Endothelial cell of umbilical vein (primary cell): ENCODE data around the gene UBFD1. TPM values are rescaled to one million over a fixed set of nuclear protein-coding genes. Genes with fewer than 3 reads are reported as not detected.
"Not testable (repeated sequence)": the region's sequence is repeated elsewhere in the genome, so short reads cannot be mapped to it uniquely, and the experiment has no call there.

Source experiments
- BruUV-seq: library from RNA; stranded (reverse); fragments of 400-500 nt; replicated peaks from 2 replicates; lab custom pipeline; 2021; lab: Mats Ljungman, UMichigan
- CTCF ChIA-PET: fragments of 300-600, 350-600 bp; sonication (Branson Sonifier 250); formaldehyde crosslinking; loops from one replicate; lab custom pipeline; 2021; ENCODE audit warnings: antibody characterized with exemption, inconsistent platforms; lab: Charles Lee
- POLR2A ChIA-PET: fragments of 300-600, 350-600 bp; sonication (Branson Sonifier 250); formaldehyde crosslinking; loops from one replicate; lab custom pipeline; 2021; ENCODE audit warnings: antibody characterized with exemption, inconsistent platforms; lab: Charles Lee
- DNase-seq: peaks from one replicate; pipeline ENCODE4 v3.0.0-alpha.2; 2011; ENCODE audit warnings: low read depth, low spot score
- FAIRE-seq: peaks from 2 replicates; lab custom pipeline; 2011; peaks lifted over from hg19 to GRCh38; lab: Jason Lieb, UNC
- H2AFZ ChIP-seq: 2 replicates; pipeline ENCODE4 v1.6.0; 2012; ENCODE audit warnings: low read depth, low read length, control low read depth, inconsistent platforms
- H3K27ac ChIP-seq: 2 replicates; pipeline ENCODE4 v1.5.1; 2011; ENCODE audit warnings: low read depth, mild to moderate bottlenecking, control low read depth, low read length, moderate library complexity; ENCODE audit not compliant: insufficient read depth
- H3K27me3 ChIP-seq, 2 experiments: 2 replicates each; pipeline versions ENCODE4 v1.6.0 to v1.6.1; 2011; ENCODE audit warnings: low read length in 2 of 2, mixed read lengths in 1 of 2; ENCODE audit not compliant: control insufficient read depth in 2 of 2, insufficient read depth in 2 of 2
- H3K36me3 ChIP-seq, 2 experiments: 2 replicates in 1 of 2; 3 replicates in 1 of 2; pipeline ENCODE4 v1.5.1; 2011; ENCODE audit warnings: low read length in 2 of 2, mild to moderate bottlenecking in 1 of 2, moderate library complexity in 1 of 2; ENCODE audit not compliant: control insufficient read depth in 2 of 2, insufficient read depth in 2 of 2; ENCODE audit errors: extremely low read depth in 1 of 2
- H3K4me1 ChIP-seq: 3 replicates; pipeline ENCODE4 v1.5.1; 2011; ENCODE audit warnings: mild to moderate bottlenecking, low read length; ENCODE audit not compliant: control insufficient read depth, insufficient read depth; ENCODE audit errors: extremely low read depth
- H3K4me2 ChIP-seq: 2 replicates; pipeline ENCODE4 v1.6.1; 2011; ENCODE audit warnings: low read length, control low read depth, mixed read lengths; ENCODE audit not compliant: insufficient read depth
- H3K4me3 ChIP-seq, 3 experiments: fragments of 200-600 bp in 1 of 3; sonication (generic), shearing (Covaris generic) in 1 of 3; replicated peaks in 1 of 3; 2 replicates each; pipeline ENCODE4 v1.5.1; 2011 to 2016; ENCODE audit warnings: control low read depth in 3 of 3, low read length in 3 of 3, mild to moderate bottlenecking in 2 of 3, inconsistent platforms in 1 of 3, low read depth in 1 of 3, moderate library complexity in 1 of 3; ENCODE audit not compliant: insufficient read depth in 1 of 3
- H3K79me2 ChIP-seq: 2 replicates; pipeline ENCODE4 v1.6.0; 2012; ENCODE audit warnings: low read length, inconsistent platforms; ENCODE audit not compliant: control insufficient read depth, insufficient read depth
- H3K9ac ChIP-seq: replicated peaks from 2 replicates; pipeline ENCODE3; 2011; ENCODE audit warnings: low read length, control low read depth; ENCODE audit not compliant: insufficient read depth; ENCODE audit errors: extremely low read depth
- H3K9me1 ChIP-seq: replicated peaks from 3 replicates; pipeline ENCODE4 v1.6.0; 2011; ENCODE audit warnings: mild to moderate bottlenecking, low read length; ENCODE audit not compliant: control insufficient read depth, insufficient read depth; ENCODE audit errors: extremely low read depth
- H3K9me3 ChIP-seq: replicated peaks from 2 replicates; pipeline ENCODE4 v1.5.1; 2012; ENCODE audit warnings: low read length, inconsistent platforms; ENCODE audit not compliant: control insufficient read depth, insufficient read depth
- H4K20me1 ChIP-seq: replicated peaks from 2 replicates; pipeline ENCODE3; 2011; ENCODE audit warnings: mild to moderate bottlenecking, low read length; ENCODE audit not compliant: control insufficient read depth, insufficient read depth; ENCODE audit errors: extremely low read depth
- CTCF ChIP-seq, 2 donors: IDR thresholded peaks; 1 replicate in 1 of 2; 2 replicates in 1 of 2; pipeline ENCODE4 v1.5.1; 2011; ENCODE audit warnings: low read length in 2 of 2, mild to moderate bottlenecking in 2 of 2, moderate library complexity in 2 of 2, control low read depth in 1 of 2, inconsistent platforms in 1 of 2, low read depth in 1 of 2; ENCODE audit not compliant: insufficient read depth in 1 of 2; ENCODE audit errors: extremely low read depth in 1 of 2
- EZH2 ChIP-seq: IDR thresholded peaks from 2 replicates; pipeline ENCODE4 v1.6.1; 2012; ENCODE audit warnings: borderline replicate concordance, low read depth, mild to moderate bottlenecking, moderate library complexity, low read length, inconsistent platforms; ENCODE audit not compliant: severe bottlenecking
- FOS ChIP-seq: IDR thresholded peaks from 2 replicates; pipeline ENCODE4 v1.6.1; 2011; ENCODE audit warnings: mild to moderate bottlenecking, low read length, moderate library complexity, borderline replicate concordance; ENCODE audit not compliant: insufficient read depth
- GATA2 ChIP-seq: IDR thresholded peaks from 2 replicates; pipeline ENCODE4 v1.7.0; 2011; ENCODE audit warnings: low read depth, mild to moderate bottlenecking, moderate library complexity, mixed read lengths, low read length; ENCODE audit not compliant: insufficient read length, insufficient read depth
- JUN ChIP-seq: IDR thresholded peaks from 2 replicates; pipeline ENCODE4 v1.6.1; 2011; ENCODE audit warnings: borderline replicate concordance, low read depth; ENCODE audit not compliant: insufficient read length, insufficient read depth
- MAX ChIP-seq: IDR thresholded peaks from 2 replicates; pipeline ENCODE4 v1.6.1; 2011; ENCODE audit not compliant: insufficient read depth, insufficient read length
- MYC ChIP-seq: IDR thresholded peaks from one replicate; pipeline ENCODE4 v1.6.1; 2011; ENCODE audit warnings: mild to moderate bottlenecking, low read depth, low read length
- POLR2A ChIP-seq: IDR thresholded peaks from 2 replicates; pipeline ENCODE4 v1.6.1; 2012; ENCODE audit warnings: low read depth, mild to moderate bottlenecking, control low read depth, low read length
- POLR2AphosphoS5 ChIP-seq: IDR thresholded peaks from 2 replicates; pipeline ENCODE4 v1.6.1; 2012; ENCODE audit warnings: low read depth, mild to moderate bottlenecking, control low read depth, low read length, moderate library complexity; ENCODE audit not compliant: insufficient read depth
- dilution Hi-C: fragments of 300-500 bp; cut with MboI; formaldehyde crosslinking; loops from one replicate; pipeline ENCODE4 v1.15.0; 2019; ENCODE audit warnings: low sequenced_read_pairs; ENCODE audit not compliant: extremely low pct_ligation_motif_present
- intact Hi-C: fragments of 100-400 bp; cut with micrococcal nuclease; formaldehyde crosslinking; loops from one replicate; pipeline ENCODE4 v1.10.0; 2022
- polyA plus RNA-seq, 4 experiments: library from polyadenylated mRNA; depleted of rRNA in 3 of 4; stranded (reverse) in 3 of 4; unstranded in 1 of 4; fragments of >200 nt; gene quantifications; 2 replicates each; pipeline versions ENCODE4 v1.2.1 to v1.2.3, GENCODE V29; 2011 to 2012; ENCODE audit warnings: missing spikeins in 1 of 4
- total RNA-seq: library from RNA; stranded (reverse); gene quantifications from 2 replicates; pipeline ENCODE4 v1.2.3, GENCODE V29; 2021

UBFD1 gene
- total and polyA plus RNA-seq, 2 donors (not counting 3 experiments of a cell fraction or from before 2014, with no cell fraction given): 50.0 to 69.9 TPM

GRCh38 chr16:23581764-23582163, 24.2 kb downstream of the UBFD1 start:
- intact Hi-C loops: no loop called here
- Histone ChIP-seq H3K4me1 (peaks cover 2% of the 10 kb centered on the region), H4K20me1 (no peaks in the 10 kb centered on the region), H3K27ac (no peak overlapping the region), H3K9me1 (no peaks in the 10 kb centered on the region), H3K79me2 (peaks cover 2% of the 10 kb centered on the region), H3K27me3 (no peaks in the 10 kb centered on the region), H2AFZ (no peak overlapping the region), H3K9ac (no peak overlapping the region), H3K4me3 (no peak overlapping the region), H3K36me3 (peaks cover 10 to 20% of the 10 kb centered on the region in 2 experiments), H3K4me2 (no peak overlapping the region), H3K9me3 (no peaks in the 10 kb centered on the region)
- no TSS peak for BruUV-seq
- dilution Hi-C loops: no loop called here
- DNase-seq (no peak), FAIRE-seq (no peak)
- POLR2A ChIA-PET: no interaction called here
- CTCF ChIA-PET: no interaction called here
- TF ChIP-seq JUN: no peak
- no peak for TF ChIP-seq EZH2
- no peak for TF ChIP-seq MAX
- TF ChIP-seq POLR2A: no peak
- TF ChIP-seq GATA2: no peak
- TF ChIP-seq MYC: no peak
- TF ChIP-seq CTCF (IDR thresholded peaks at IDR 0.05; ENCODE audit: extremely low read depth in 1 of 2, insufficient read depth in 1 of 2, low read depth in 1 of 2, low read length in 2 of 2): no peak
- TF ChIP-seq POLR2AphosphoS5: no peak
- no peak for TF ChIP-seq FOS

- FAIRE-seq, H2AFZ ChIP-seq, H3K9me3 ChIP-seq, intact Hi-C loops, H3K4me3 ChIP-seq, H3K4me1 ChIP-seq, POLR2A ChIA-PET, H3K9ac ChIP-seq, H3K4me2 ChIP-seq, H3K27me3 ChIP-seq, H4K20me1 ChIP-seq, CTCF ChIA-PET, H3K27ac ChIP-seq, DNase-seq, dilution Hi-C loops, BruUV-seq, H3K9me1 ChIP-seq: not testable (repeated sequence)
- Histone ChIP-seq H3K79me2 (peaks cover 11% of the 10 kb centered on the region), H3K36me3 (peaks cover 13 to 20% of the 10 kb centered on the region in 2 experiments)
Measured at GRCh38 chr16:23583271-23583670, 25.7 kb downstream of the UBFD1 start.
